GM12864 (cell line): ENCODE data around the gene PRG2.
"Not testable (repeated sequence)": the region's sequence is repeated elsewhere in the genome, so short reads cannot be mapped to it uniquely, and the experiment has no call there.

Source experiments
- DNase-seq: peaks from one replicate; pipeline ENCODE4 v3.0.0-alpha.2; 2011; ENCODE audit warnings: low read depth
- H3K4me3 ChIP-seq: 2 replicates; pipeline ENCODE4 v1.5.1; 2011; ENCODE audit warnings: mild to moderate bottlenecking, low read depth, low read length, control low read depth
- TF ChIP-seq, protein P1 (sequence below): IDR thresholded peaks from 2 replicates; pipeline ENCODE4 v1.5.1; 2011; ENCODE audit warnings: low read depth, mild to moderate bottlenecking, moderate library complexity, low read length, control low read depth, inconsistent platforms; ENCODE audit errors: missing control alignments

Gene PRG2

DNA sequence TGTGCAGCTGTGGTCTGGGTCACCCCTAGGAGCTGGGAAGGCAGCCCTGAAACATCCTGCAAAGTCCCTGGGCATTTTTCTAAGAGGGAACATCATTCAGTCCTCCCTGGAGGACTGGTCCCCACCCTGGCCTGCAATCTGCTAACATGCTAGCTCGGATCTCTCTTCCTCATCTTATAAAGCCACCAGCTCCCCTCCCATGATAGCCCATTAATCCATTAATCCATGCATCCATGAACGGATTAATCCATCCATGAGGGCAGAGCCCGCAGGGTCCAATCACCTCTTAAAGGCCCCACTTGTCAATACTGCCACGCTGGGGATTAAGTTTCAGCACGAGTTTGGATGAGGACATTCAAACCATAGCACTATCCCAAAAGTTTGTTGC is 21.6 kb downstream of the PRG2 start:
- H3K4me3 ChIP-seq, result no peak overlapping the region
- DNase-seq, result no peak
- TF ChIP-seq, protein P1, sequence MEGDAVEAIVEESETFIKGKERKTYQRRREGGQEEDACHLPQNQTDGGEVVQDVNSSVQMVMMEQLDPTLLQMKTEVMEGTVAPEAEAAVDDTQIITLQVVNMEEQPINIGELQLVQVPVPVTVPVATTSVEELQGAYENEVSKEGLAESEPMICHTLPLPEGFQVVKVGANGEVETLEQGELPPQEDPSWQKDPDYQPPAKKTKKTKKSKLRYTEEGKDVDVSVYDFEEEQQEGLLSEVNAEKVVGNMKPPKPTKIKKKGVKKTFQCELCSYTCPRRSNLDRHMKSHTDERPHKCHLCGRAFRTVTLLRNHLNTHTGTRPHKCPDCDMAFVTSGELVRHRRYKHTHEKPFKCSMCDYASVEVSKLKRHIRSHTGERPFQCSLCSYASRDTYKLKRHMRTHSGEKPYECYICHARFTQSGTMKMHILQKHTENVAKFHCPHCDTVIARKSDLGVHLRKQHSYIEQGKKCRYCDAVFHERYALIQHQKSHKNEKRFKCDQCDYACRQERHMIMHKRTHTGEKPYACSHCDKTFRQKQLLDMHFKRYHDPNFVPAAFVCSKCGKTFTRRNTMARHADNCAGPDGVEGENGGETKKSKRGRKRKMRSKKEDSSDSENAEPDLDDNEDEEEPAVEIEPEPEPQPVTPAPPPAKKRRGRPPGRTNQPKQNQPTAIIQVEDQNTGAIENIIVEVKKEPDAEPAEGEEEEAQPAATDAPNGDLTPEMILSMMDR, result no peak

DNA sequence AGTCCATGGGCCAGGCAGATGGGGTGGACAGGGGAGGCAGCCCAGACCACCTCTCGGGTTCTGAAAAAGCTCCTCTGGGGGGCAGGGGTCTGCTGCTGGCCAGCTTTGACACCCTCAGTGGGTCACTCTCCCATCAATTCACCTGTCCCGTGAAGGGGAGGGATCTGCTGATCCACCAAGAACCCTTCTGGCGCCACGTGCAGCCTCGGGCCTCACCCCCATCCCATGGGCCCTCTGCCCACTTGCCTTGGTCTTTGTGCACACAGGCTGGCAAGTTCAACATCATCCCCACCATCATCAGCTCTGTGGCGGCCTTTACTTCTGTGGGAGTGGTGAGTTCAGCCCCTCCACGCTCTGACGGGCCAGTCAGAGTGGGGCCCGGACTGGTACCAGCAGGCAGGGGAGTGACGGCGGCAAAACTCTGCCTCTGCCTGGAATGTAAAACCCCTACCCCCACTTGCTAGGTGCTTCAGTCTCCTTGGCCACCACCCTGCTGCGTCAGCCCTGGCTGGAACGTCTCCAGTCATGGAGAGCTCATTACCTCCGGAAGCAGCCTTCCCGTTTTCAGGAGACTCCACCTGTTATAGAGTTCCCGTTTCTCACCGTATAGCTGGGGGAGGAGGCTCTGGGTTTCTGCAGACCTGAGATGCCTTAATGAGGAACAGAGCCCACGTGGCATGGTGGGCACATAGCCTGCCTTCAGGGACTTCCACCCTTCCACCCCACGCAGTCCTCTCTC is 22.2 kb downstream of the PRG2 start:
- DNase-seq, result no peak
- no peak overlapping the region for H3K4me3 ChIP-seq

DNA sequence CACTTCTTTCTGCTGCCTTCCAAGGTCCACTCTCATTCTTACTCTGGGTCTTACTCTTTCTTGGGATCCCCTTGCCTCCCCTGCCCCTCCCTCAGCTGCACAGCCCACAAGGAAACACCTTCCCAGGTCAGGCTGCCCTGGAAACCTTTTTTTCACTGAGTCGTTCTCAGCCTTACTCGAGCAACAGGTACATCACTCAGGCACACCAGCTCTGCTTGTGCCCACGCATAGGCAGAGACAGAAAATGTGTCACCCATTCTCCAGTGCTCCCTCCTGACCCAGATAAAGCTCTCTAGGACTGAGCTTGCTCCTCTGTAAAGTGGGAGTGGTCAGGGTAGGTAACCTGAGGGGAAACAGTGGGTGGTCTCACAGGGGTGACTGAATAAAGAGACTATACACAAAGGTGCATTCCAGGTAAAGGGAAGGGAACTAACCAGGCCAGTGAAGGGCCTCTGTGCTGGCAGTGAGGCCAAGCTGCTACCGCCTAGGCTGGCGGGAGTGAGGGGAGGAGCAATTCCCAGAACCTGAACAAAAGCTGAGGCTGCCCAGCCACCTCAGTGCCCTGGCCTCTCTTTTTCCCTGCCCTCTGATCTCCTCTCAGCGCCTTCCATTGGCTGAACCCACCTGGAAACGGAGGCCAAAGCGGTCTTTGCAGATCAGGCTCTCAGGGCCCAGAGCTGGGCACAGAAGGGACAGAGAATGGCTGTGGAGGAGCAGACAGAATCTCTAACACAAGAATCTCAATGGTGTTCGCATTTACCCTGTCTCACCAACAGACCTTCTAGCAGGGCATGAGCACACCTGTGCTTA is 25.4 kb downstream of the PRG2 start:
- TF ChIP-seq, protein P1, result no peak
- H3K4me3 ChIP-seq, result no peak overlapping the region
- DNase-seq, result no peak

More for the DNA sequence above, 22.2 kb downstream of the PRG2 start:
- TF ChIP-seq, protein P1, result no peak

DNA sequence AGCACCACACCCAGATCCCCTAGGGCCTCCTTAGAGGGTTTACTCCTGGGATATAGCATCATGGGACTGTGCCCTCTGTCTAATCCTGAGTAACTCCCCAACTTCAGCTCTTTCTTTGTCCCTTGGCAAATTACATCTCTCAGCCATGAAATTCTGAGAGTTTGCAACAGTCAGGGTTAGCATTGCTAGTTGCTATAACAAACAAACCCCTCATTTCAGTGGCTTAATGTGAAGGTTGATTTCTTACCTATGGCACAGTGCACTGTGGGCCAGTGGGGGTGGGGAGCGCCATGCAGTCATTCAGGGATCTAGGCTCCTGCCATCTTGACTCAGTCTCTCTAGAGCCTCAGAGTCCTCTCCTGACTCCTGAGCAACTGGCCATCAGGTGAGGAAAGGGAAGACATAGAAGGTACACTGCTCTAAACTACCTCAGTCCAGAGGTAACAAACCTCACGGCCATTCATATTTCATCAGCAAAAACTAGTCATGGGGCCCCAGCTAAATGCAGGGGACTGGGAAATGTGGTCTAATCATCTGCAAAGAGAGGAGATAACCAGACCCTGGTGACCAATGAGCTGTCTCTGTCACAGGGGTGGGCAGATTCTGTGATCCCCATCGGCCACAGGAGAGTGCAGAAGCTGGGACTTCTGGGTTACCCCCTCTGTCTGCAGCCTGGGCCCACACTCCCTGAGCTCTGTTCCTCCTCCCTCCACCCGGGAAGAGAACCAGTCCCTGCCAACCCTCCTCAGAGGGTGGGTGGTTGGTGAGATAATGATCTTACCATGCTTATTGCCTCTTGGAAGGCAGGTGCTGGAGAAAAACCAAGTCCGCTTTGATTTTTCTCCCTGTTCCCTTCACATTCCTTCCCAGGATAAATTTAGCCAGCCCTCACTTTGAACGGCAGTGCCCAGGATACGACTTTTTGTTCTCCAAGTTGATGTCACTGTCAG is 27.0 kb downstream of the PRG2 start:
- no peak for DNase-seq
- TF ChIP-seq, protein P1, result no peak
- H3K4me3 ChIP-seq, result no peak overlapping the region

DNA sequence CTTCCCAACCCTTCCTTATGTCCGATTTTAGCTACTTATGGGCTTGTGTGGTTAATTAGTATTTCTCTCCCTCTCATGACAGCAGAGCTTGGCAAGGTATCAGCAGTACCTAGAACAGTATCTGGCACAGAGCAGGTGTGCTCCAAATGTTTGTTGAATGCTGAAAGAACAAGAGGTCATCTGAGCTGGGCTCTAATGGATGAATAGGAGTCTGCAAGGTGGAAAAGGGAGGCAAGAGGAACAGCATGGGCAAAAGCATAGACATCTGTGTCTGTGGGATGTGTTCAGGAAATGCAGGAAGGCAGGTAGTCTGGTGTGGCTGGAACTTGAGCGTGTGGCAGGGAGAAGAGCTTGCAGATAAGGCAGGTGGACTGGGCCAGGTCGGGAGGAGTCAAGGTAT is 28.5 kb downstream of the PRG2 start:
- TF ChIP-seq, protein P1, result no peak
- no peak overlapping the region for H3K4me3 ChIP-seq
- DNase-seq, result no peak

DNA sequence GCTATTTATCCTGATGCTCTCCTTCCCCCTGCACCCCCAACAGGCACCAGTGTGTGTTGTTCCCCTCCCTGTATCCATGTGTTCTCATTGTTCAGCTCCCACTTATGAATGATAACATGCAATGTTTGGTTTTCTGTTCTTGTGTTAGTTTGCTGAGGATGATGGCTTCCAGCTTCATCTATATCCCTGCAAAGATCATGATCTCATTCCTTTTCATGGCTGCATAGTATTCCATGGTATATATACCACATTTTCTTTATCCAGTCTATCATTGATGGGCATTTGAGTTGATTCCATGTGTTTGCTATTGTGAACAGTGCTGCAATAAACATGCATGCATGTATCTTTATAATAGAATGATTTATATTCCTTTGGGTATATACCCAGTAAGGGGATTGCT is 29.0 kb downstream of the PRG2 start:
- not testable (repeated sequence) for H3K4me3 ChIP-seq, DNase-seq

DNA sequence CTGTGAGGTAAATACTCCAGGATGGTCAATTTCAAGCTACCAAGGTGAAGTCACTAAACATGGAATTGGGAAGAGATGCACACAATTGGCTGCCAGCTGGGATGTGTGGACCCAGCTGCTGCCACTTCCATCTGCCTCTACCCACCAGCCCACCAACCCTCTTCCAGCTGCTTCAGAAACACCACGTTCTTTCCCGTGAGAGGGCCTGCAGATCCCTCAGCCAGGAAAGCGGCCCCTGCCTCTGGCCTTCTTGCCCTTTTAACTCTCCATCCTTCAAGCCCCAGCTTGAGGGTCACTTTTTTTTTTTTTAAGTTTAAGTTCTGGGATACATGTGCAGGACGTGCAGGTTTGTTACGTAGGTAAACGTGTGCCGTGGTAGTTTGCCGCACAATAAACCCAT is 29.5 kb downstream of the PRG2 start:
- TF ChIP-seq, protein P1, result no peak
- H3K4me3 ChIP-seq, result no peak overlapping the region
- DNase-seq, result no peak
